Duodenal mucosa (tissue), 2 donors: ENCODE results near the gene MYO15B.
A peak's percentile ranks its signal among the peaks of the same experiment; 100 is the strongest.

Experiments
- H3K27ac ChIP-seq: one replicate; pipeline ENCODE4 v1.7.0; 2013; ENCODE audit warnings: low read depth, low read length
- H3K27me3 ChIP-seq, 2 donors: one replicate each; pipeline ENCODE4 v1.7.0; 2013; ENCODE audit warnings: low read length in 2 of 2, control low read depth in 1 of 2; ENCODE audit not compliant: insufficient read depth in 2 of 2, control insufficient read depth in 1 of 2
- H3K36me3 ChIP-seq, 2 donors: one replicate each; pipeline ENCODE4 v1.7.0; 2013; ENCODE audit warnings: low read length in 2 of 2, control low read depth in 1 of 2; ENCODE audit not compliant: insufficient read depth in 2 of 2, control insufficient read depth in 1 of 2
- H3K4me1 ChIP-seq, 2 donors: one replicate each; pipeline ENCODE4 v1.7.0; 2013; ENCODE audit warnings: low read length in 2 of 2, control low read depth in 1 of 2; ENCODE audit not compliant: insufficient read depth in 2 of 2, control insufficient read depth in 1 of 2
- H3K4me3 ChIP-seq, 2 donors: one replicate each; pipeline ENCODE4 v1.7.0; 2013; ENCODE audit warnings: low read length in 2 of 2, low read depth in 1 of 2
- H3K9ac ChIP-seq, 2 donors: one replicate each; pipeline ENCODE4 v1.7.0; 2013; ENCODE audit warnings: low read length in 2 of 2, low read depth in 1 of 2
- H3K9me3 ChIP-seq, 2 donors: one replicate each; pipeline ENCODE4 v1.7.0; 2013; ENCODE audit warnings: low read length in 2 of 2, control low read depth in 1 of 2; ENCODE audit not compliant: control insufficient read depth in 1 of 2

Gene MYO15B

DNA sequence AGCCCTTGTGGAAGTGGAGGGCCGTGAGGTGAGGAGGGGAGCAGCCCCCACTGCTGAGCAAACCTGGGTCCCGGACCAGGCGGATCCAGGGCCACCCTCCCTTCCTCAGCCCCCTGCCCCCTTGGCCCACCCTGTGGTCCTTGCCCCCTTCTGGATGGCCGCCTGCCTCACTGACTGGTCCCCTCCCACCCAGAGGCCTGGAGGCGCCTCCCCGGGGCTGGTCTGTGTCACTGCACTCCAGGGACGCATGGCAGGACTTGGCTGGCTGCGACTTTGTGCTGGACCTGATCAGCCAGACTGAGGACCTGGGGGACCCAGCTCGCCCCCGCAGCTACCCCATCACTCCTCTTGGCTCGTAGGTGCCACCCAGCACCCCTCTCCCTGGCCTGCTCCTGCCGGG, 26.4 kb downstream of the MYO15B start:
- Histone ChIP-seq H3K9ac (peak overlapping the region in 1 of 2 donors; percentile 39), H3K36me3 (peaks cover 19 to 60% of the 10 kb centered on the region in 2 donors), H3K4me1 (peaks cover 30 to 59% of the 10 kb centered on the region in 2 donors), H3K27me3 (no peaks in the 10 kb centered on the region), H3K9me3 (no peaks in the 10 kb centered on the region), H3K4me3 (no peak overlapping the region), H3K27ac (no peak overlapping the region)

DNA sequence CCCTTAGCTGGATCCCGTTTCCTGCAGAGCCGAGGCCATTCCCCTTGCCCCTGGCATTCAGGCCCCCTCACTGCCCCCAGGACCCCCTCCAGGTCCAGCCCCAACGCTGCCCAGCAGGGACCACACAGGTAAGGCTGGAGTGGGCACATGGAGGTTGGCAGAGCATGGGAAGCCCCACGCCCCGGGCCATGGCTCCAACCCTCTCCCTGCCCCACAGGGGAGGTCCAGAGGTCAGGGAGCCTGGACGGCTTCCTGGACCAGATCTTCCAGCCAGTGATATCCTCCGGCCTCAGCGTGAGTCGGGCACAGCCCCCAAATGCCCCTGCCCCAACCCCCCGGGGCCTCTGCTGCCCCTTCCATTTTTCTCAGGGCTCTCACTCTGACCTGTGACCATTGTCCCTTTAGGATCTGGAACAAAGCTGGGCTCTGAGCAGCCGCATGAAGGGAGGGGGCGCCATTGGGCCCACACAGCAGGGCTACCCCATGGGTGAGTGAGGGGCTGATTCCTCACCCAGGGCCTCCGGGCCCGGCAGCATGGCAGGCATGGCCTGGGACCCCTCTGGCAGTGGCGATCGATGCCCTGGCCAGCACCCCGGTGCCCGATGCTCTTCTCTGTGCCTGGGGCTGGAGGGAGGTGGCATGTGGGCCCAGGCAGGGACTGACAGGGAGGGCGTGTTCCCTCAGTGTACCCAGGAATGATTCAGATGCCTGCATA, 27.1 kb downstream of the MYO15B start:
- peaks cover 30 to 57% of the 10 kb centered on the region in 2 donors for H3K4me1 ChIP-seq

DNA sequence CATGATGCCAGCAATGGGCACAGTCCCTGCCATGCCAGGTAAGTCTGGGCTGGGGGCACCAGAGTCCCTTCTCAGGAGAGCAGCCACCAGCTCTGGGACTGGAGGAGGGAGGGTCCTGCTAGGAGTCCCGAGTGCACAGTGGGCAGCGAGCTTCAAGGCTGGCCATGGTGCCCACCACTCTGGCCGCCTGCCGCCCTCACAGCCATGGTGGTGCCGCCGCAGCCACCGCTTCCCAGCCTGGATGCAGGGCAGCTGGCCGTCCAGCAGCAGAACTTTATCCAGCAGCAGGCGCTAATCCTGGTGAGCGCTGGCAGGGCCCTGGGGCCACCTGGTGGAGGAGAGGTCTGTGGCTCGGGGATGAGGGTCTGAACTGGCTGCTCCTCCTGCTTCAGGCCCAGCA, 27.7 kb downstream of the MYO15B start:
- H3K4me3 ChIP-seq: no peak overlapping the region
- peak overlapping the region in 1 of 2 donors; percentile 18 for H3K9ac ChIP-seq
- H3K9me3 ChIP-seq: no peaks in the 10 kb centered on the region
- H3K4me1 ChIP-seq: peaks cover 27 to 51% of the 10 kb centered on the region in 2 donors
- peak overlapping the region; percentile 3 for H3K27ac ChIP-seq
- peaks cover 19 to 72% of the 10 kb centered on the region in 2 donors for H3K36me3 ChIP-seq
- H3K27me3 ChIP-seq: no peaks in the 10 kb centered on the region

More for the DNA sequence above, 27.1 kb downstream of the MYO15B start:
- Histone ChIP-seq H3K27me3 (no peaks in the 10 kb centered on the region), H3K27ac (peak overlapping the region; percentile 42), H3K9ac (peak overlapping the region; percentile 18), H3K9me3 (no peaks in the 10 kb centered on the region), H3K4me3 (no peak overlapping the region), H3K36me3 (peaks cover 19 to 66% of the 10 kb centered on the region in 2 donors)

DNA sequence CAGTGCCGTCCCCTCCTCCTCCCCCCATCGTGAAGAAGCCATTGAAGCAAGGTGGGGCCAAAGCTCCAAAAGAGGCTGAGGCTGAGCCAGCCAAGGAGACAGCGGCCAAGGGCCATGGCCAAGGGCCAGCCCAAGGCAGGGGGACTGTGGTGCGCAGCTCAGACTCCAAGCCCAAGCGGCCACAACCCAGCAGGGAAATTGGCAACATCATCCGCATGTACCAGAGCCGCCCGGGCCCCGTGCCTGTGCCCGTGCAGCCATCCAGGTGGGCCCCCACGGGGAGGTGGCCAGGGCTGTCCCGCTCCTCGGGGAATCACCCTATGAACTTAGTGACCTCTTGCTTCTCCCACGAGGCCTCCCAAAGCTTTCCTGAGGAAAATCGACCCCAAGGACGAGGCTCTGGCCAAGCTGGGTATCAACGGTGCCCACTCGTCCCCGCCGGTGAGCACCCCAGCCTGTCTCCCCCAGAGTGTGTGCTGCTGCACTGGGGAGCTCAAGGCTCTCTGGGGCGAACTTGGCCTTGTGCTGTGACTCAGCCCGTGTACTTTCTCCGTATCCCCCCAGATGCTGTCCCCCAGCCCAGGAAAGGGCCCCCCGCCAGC, 29.0 kb downstream of the MYO15B start:
- Histone ChIP-seq H3K27ac (peak overlapping the region; percentile 77), H3K4me3 (no peak overlapping the region), H3K4me1 (peaks cover 27 to 43% of the 10 kb centered on the region in 2 donors), H3K36me3 (peaks cover 22 to 85% of the 10 kb centered on the region in 2 donors), H3K9ac (peak overlapping the region in 1 of 2 donors; percentile 62), H3K9me3 (no peaks in the 10 kb centered on the region), H3K27me3 (no peaks in the 10 kb centered on the region)

DNA sequence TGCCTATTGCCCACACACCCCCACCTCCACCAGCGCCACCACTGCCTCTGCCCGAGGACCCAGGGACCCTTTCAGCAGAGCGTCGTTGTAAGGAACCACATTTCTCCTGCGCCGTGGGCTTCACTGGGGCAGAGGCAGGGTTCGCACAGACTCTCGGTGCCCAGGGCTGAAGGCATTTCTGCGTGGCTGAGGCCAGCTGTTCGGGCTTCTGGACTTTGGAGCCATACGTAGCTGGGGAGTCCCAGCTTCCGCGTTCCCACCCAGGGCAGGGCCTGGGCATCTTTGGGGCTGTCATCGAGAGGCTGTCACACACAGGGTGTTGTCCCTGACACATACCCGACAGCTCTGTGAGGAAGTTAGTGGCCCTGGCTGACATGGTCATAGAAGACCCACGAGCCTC, 29.6 kb downstream of the MYO15B start:
- peak overlapping the region in 1 of 2 donors; percentile 62 for H3K9ac ChIP-seq
- H3K9me3 ChIP-seq: no peaks in the 10 kb centered on the region
- peak overlapping the region; percentile 77 for H3K27ac ChIP-seq
- H3K4me1 ChIP-seq: peaks cover 27 to 39% of the 10 kb centered on the region in 2 donors
- peaks cover 22 to 91% of the 10 kb centered on the region in 2 donors for H3K36me3 ChIP-seq
- peak overlapping the region in 1 of 2 donors; percentile 21 for H3K4me3 ChIP-seq
- no peaks in the 10 kb centered on the region for H3K27me3 ChIP-seq

DNA sequence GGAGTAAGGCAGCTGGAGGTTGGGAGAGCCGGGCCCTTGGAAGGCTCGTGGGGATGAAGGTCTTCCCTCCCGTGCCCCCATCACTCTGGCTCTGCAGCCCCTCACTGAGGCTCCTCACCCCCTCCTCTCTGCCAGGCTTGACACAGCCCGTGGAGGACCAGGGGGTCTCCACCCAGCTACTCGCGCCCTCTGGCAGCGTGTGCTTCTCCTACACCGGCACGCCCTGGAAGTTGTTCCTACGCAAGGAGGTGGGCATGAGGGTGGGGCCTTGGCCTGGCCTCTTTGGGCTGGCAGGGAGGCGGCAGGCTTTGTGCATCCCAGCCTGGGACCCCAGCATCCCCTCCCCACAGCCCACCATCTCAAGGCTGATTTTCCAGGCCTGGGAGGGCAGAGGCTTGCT, 30.1 kb downstream of the MYO15B start:
- Histone ChIP-seq H3K36me3 (peaks cover 20 to 93% of the 10 kb centered on the region in 2 donors), H3K27ac (peak overlapping the region; percentile 5), H3K9ac (peak overlapping the region in 1 of 2 donors; percentile 62), H3K27me3 (no peaks in the 10 kb centered on the region), H3K9me3 (no peaks in the 10 kb centered on the region), H3K4me3 (peak overlapping the region in 1 of 2 donors; percentile 21), H3K4me1 (peaks cover 25 to 39% of the 10 kb centered on the region in 2 donors)

DNA sequence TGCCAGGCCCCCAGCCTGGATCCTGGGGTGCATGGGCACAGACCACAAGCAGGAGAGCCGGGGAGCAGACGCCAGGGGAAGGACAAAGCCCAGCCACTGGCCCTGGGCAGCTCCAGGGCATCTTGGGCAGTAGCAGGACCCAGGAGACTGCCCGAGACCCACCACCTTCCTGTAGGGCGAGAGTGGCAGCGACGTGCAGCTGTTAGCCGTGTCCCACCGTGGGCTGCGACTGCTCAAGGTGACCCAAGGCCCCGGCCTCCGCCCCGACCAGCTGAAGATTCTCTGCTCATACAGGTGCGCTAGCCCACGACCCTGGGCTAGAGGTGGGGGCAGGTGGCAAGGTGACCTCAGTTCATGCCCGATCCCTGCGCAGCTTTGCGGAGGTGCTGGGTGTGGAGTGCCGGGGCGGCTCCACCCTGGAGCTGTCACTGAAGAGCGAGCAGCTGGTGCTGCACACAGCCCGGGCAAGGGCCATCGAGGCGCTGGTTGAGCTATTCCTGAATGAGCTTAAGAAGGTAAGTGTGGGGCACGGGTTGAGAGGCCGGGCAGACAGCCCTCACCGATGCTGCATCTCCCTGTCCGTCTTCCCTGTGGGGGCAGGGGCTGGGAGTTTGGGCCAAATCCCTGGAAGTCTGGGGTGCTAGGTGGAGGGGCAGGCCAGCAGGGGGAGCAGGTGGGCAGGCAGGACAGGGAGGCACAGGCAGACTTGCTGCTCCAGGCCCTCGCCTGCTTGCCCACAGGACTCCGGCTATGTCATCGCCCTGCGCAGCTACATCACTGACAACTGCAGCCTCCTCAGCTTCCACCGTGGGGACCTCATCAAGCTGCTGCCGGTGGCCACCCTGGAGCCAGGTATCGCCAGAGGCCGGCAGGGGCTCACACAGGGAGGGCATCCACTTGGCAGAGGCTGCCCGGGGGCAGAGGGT, 32.2 kb downstream of the MYO15B start:
- H3K4me1 ChIP-seq: peaks cover 18 to 29% of the 10 kb centered on the region in 2 donors
- no peak overlapping the region for H3K9ac ChIP-seq
- H3K27ac ChIP-seq: no peak overlapping the region
- peaks cover 10 to 93% of the 10 kb centered on the region in 2 donors for H3K36me3 ChIP-seq
- H3K27me3 ChIP-seq: no peaks in the 10 kb centered on the region
- H3K4me3 ChIP-seq: no peak overlapping the region
- H3K9me3 ChIP-seq: no peaks in the 10 kb centered on the region

DNA sequence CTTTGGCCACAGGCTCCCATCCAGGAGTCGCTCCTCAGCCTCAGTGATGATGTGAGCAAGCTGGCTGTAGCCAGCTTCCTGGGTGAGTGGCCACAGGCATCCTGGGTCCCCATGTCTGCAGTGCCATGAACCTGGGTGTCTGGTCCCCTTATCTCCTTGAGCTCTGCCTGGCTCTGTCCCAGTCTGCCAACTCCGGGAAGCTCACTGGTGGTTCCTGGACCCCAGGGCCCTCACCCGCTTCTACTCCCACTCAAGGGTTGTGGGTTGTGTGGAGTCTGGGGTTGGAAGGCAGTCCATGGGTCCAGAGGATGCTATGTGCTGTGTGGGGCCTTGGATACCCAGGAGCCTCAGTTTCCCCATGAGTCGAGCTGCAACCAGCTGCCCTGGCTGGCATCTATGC, 33.9 kb downstream of the MYO15B start:
- H3K4me3 ChIP-seq: no peak overlapping the region
- no peaks in the 10 kb centered on the region for H3K27me3 ChIP-seq
- H3K27ac ChIP-seq: no peak overlapping the region
- peaks cover 15 to 93% of the 10 kb centered on the region in 2 donors for H3K36me3 ChIP-seq
- no peak overlapping the region for H3K9ac ChIP-seq
- peaks cover 11 to 15% of the 10 kb centered on the region in 2 donors for H3K4me1 ChIP-seq
- no peaks in the 10 kb centered on the region for H3K9me3 ChIP-seq

DNA sequence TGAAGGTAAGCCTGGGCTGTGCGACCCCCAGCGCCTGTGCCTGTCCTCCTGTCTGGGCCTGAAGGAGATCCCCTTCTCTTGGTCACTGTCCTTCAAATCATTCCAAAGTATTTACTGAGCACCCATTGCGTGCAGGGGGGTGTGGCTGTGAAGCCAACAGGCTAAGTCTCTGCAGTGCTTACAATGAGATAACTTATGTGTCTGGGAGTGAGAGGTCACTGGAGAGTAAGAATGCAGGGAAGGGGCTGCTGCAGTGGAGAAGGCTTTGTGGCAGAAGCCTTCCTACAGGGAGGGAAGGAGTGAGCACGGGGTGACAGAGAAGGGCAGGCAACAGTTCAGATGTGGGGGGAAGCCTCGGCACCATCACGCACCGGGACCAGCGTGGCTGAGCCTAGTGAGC, 34.5 kb downstream of the MYO15B start:
- no peak overlapping the region for H3K4me3 ChIP-seq
- H3K27me3 ChIP-seq: no peaks in the 10 kb centered on the region
- no peaks in the 10 kb centered on the region for H3K9me3 ChIP-seq
- H3K27ac ChIP-seq: no peak overlapping the region
- H3K4me1 ChIP-seq: peaks cover 5 to 9% of the 10 kb centered on the region in 2 donors
- H3K36me3 ChIP-seq: peaks cover 21 to 93% of the 10 kb centered on the region in 2 donors
- H3K9ac ChIP-seq: no peak overlapping the region
